Activated CD8-positive, alpha-beta memory T cell treated with anti-CD3 and anti-CD28 coated beads, Interleukin-2, amount 50 U/mL, for 1 hour (primary cell): ENCODE measurements around the gene PET100.

Experiments
- DNase-seq: peaks from one replicate; pipeline ENCODE4 v3.0.0-alpha.2; 2020; ENCODE audit errors: extremely low read depth

The PET100 gene

GRCh38 chr19:7612282-7613274 lies 17.0 kb upstream of the PET100 start:
- DNase-seq = no peak

GRCh38 chr19:7614859-7615741 lies 14.5 kb upstream of the PET100 start:
- DNase-seq = no peak

GRCh38 chr19:7617172-7617571 lies 12.4 kb upstream of the PET100 start:
- DNase-seq = no peak

GRCh38 chr19:7617735-7618134 lies 11.9 kb upstream of the PET100 start:
- no peak for DNase-seq

DNA sequence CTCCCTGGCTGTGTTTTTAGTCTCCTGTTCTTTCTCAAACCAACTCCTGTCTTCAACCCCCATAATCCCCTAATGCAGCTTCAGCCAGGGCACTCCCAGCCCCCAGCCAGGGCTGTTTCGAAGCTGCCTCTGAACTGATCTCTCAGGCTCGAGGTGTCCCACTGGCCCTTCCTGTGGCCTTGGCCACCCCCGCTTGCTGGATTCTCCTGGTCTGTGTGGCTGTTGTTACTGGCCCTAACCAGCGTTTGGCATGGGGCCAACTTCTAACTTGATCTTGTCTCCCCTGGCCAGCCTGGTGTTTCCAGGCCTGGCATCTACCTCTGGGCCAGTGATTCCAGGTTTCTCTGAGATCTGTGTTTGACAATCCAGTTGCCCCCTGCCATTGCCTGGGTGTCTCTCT lies 11.2 kb upstream of the PET100 start:
- DNase-seq = no peak

DNA sequence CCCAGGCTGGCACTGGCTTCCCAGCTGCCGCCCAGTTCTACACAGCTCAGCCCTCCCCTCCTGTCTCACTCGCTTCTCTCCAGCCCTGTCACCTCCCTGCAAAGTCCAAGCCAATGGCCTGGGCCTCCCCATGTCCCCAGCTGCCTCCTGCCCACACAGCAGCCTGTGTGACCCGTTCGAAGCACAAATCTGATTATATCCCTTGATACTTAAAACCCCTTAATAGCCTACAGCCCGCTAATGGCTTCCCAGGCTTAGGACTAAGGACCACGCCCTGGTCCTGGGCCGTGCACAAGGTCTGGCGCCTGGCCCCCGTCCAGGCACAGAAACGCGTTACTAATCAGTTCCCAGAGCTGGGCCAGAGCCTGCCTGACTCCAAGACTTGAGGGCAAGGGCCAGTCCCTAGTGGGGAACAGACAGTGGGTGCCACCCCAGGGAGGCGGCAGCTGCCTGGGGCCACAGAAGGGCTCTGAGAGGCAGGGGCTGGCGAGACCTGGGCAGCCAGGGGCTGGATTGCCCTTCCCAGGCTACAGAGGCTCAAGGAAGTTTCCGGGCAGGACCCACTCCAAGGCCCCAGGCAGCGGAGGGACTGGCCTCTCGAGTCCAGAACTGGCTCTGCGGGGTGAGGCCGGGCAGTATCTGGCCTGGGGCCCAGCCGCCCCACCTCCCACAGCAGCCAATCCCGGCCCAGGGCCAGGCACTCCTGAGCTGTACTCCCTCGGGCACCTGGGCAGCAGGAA lies 10.7 kb upstream of the PET100 start:
- no peak for DNase-seq

DNA sequence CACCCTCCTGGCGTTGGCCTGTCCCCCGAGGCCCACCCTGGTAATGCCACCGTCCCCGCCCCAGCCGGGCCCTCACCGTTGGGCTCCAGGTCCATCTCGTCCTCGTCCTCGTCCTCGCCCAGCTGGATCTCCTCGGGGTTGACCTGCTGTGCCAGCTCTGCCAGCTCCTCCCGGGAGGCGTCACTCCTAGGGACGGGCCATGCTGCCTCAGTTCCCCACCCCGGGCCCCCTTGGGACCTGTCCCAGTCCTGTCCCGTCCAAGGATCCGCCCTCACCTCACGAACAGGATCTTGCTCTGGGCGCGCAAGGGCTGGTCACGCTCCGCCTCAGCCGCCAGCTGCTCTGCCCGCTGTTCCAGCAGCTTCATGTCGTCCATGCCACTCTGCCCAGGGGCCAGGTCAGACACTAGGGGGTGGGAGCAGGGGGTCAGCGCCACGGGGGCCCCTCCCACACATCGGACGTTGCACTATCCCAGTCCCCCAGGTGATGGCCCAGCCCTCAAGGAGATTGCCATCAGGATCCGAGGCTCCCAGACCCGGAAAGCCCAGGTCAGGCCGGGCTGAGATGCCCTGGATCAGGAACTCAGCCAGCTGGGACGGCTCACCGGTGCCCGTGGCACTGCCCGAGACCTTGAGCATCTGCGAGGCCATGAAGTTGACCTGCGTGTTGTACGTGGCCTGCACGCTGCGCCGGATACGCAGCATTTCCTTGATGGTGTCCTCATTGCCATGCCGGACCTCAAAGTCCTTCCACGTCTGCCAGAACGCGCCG lies 9.7 kb upstream of the PET100 start:
- DNase-seq = no peak

DNA sequence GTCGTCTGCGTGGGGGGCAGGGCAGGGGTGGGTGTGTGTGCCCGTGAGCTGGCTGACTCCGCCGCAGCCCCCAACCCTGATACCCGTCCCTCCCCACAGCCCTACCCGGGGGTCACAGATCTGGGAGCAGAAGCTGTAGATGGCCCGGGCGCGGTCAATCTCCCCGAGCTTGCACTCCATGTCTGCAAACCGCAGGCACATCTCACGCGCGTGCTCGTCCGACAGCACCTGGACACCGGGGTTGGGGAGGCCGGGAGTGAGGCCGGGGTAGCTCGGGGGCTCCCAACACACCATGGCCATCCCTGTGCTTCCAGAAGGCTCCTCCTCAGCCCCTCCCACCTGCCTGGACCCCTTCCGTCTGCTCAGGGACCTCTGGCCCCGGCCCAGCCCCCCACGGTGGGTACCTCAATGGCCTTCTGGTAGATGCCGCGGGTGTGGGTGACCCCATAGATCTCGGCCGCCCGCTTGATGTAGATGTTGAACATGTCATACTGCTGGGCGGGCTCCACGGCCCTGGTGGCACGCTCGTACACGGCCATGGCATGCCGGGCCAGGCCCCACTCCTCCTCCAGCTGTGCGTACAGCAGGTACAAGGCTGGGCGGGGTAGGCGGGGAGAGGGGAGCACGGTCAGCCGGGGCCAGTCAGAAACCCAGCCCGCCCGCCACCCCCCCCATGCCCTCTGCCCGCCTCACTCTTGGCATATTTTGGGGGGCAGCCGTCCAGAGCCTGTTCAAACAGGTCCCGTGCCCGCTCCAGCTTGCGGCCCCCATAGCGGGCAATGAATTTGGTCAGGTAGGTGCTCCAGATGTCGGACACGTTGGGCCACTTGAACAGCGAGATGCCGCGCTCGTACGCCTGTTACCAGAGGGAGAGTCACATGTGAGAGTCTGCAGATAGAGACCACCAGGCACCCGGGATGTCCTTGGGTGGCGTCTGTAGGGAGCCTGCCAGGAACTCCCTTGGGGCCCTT lies 8.9 kb upstream of the PET100 start:
- DNase-seq = no peak

DNA sequence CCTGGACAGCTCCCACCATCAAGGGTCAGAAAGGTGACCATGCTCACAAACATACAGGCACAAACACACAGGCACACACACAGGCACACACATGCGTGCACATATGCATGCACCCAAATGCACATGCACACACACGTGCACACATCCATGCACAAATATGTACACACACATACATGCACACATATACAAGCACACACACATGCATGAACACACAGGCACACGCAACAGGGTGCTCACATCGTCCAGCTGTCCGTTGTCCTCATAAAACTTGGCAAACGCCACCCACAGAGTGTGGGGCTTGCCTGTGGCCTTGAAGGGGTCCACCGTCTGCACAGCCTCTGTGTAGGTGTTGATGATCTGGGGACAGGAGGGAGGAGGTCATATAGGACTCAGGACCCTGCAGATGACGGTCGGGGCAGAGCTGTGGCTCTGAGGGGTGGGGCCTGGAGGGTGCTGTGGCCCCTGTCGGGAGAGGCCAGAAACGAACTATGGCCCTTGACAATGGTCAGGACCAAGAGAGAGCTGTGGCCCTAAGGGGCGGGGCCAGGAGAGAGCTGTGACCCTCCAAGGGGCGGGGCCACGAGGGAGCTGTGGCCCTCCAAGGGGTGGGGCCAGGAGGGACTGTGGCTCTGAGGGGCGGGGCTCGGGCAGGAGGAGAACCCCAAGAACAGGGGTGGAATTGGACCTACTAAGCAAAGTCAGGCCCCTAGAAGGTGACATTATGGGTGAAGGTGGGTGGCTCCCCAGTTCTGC lies 6.5 kb upstream of the PET100 start:
- no peak for DNase-seq

- DNase-seq = no peak
Observed at GRCh38 chr19:7623725-7624603, 5.6 kb upstream of the PET100 start.

DNA sequence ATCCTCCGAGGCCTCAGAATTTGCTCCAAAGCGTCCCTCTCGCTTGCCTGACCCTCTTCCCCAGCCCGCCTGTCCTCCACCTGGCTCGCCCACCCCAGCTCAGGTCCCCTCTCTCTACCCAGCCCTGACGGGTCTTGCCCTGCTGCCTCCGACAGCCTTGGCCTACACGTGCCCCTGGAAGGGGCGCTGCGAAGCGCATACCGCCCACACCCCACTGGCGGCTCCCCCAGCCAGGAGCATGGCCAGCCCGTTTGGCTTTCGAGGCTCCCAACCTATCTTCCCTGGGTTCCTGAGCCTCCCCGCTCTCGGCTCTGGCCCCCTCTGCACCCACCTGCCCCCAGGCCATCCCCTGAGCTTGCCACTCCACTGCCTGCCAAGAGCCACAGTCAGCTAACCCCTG lies 4.8 kb upstream of the PET100 start:
- no peak for DNase-seq

DNA sequence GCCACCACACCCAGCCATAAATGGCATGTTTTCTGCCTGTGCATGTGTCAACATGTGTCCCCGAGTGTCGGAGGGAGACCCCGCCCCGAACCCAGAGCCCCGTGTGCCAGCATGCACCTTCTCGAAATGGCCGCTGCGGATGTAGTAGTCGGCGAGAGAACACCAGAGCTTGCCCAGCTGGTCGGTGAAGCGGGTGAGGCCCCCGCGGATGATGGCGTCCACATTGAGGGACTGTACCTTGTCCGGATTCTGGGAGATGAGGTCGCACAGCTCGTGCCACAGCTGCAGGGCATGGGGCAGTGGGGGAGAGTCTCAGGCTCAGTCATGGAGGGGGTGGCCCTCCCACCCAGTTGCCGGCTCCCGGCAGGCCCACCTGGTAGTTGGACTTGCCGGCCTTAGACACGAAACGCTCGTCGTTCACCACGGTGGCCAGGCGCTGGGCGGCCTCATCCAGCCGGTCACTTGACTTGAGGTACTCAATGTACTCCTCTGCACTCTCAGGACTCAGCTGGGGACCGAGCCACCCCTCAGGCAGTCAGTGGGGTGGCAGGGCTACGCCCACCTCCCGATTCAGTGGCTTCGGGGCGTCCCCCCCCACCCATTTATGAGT lies 3.7 kb upstream of the PET100 start:
- no peak for DNase-seq

DNA sequence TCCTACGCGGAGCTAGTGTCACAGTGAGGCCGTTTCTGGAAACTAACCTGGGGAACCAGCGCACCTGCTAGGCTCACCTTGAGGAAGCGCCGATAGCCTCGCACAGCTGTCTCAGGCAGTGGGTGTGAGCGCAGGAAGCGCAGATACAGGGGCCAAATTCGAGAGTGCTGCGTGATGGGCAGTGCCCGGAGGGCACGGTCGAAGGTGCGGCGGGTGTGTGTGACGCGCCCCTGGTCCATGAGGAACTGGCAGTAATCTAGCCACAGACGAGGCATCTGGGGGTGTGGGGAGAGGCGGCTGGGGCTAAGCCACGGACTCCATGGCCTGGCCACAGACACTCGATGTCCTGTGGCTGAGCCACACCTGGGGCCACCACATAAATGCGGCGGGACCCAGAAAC lies 2.4 kb upstream of the PET100 start:
- no peak for DNase-seq

DNA sequence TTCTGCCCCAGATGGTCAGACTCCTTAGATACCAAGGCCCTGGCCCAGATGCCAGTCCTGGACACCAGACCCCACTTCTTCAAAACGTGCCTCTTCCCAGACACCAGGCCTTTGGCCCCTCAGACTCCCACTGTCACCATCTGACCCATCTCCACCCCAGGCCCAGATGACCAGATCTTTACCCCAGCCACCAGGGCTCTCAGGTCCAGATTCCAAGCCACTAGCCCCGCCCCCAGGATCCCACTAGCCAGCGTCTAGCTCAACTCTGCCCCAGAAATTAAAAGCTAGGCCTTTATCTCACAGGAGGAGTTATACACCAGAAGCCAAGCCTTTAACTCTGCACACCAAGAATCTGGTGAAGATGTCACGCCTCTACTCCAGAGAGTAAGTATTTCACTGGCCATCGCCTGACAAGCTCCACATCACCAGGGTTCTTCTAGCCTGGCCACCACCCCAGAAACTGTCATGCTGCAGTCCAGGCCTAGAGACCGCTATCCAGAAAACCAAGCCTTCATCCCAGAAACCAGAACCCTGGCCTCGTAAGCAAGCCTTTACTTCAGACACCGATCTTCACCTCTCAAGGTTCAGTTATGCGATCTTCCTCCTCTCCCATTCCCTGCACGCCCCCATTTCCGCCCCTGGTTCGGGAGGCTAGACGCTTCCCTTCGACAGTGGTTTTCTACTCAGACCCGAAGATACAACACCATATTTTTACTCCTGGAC lies 843 bp upstream of the PET100 start:
- DNase-seq = no peak

DNA sequence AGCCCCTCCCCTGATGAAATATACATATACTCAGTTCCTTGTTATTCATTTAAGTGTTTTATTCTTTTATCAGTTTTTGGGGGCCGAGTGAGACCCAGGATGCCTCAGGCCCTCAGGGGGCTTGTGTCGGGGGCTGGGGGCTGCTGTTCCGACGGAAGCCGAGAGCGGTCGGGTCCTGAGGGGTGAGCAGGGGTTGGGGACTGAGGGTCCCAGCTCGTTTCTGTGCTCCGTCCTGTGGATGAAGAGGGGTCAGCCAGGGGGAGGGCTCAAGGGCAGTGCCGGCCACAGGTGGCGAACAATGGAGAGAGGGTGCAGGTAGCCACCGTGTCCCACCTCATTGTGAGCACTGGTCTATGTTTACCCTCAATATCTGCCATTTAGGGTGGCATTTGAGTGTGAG lies 2.0 kb downstream of the PET100 start:
- no peak for DNase-seq

DNA sequence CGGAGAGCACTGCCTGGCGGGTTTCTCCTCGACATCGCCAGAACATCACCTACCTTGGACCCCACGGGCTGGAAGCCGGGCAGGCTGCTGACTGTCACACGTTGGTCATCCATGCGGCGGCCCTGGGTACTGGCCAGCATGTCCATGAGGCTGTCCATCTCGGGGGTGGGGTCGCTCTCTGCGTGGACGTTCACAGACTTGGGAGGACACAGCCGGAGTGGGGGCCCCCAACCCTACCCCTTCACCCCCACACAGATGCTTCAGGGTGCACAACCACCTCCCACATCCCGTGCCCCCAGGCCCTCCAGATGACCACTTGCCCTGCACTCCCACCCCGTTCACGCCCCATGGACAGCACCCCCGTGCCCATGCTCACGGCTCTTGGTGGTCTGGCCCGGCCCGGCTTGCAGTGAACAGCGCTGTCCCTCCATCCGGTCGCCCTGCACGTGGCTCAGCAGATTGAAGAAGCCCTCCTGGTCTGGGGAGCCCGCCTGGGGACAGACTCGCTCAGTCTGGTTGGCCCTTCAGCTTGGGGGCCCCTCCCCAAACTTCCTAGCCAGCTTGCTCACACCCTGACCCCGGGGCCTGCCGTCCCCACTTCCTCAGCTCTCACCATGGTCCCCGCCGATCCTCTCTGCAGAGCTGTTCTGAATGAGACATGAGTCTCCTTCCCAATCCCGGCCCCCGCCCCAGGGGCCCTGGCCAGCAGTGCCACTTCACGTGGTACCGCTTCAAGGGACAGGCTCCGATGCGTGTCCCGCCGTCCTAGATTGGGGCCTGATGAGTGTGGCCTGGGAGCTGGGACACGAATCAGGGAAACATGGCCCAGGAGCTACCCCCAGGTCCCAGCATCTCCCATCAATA lies 3.0 kb downstream of the PET100 start:
- DNase-seq = no peak
